Stimulated activated CD8-positive, alpha-beta memory T cell treated with anti-CD3 and anti-CD28 coated beads, Interleukin-2, amount 100 ng/mL, for 1 hour (primary cell): ENCODE measurements around the gene CCNT2.
"Not testable (repeated sequence)": the region's sequence is repeated elsewhere in the genome, so short reads cannot be mapped to it uniquely, and the experiment has no call there.

ENCODE experiments used
- DNase-seq, 2 donors: peaks; one replicate each; pipeline ENCODE4 v3.0.0-alpha.2; 2020; ENCODE audit warnings: low read depth in 2 of 2

The CCNT2 gene

GRCh38 chr2:134919341-134920210 lies 954 bp downstream of the CCNT2 start:
- no peak for DNase-seq

- DNase-seq: no peak
Measured at GRCh38 chr2:134924912-134925311, 6.3 kb downstream of the CCNT2 start.

- DNase-seq: no peak
Measured at GRCh38 chr2:134926231-134926931, 7.8 kb downstream of the CCNT2 start.

- DNase-seq: no peak
Measured at GRCh38 chr2:134927195-134927594, 8.6 kb downstream of the CCNT2 start.

- no peak for DNase-seq
Measured at GRCh38 chr2:134932864-134933526, 14.4 kb downstream of the CCNT2 start.

GRCh38 chr2:134933732-134934131 lies 15.1 kb downstream of the CCNT2 start:
- no peak for DNase-seq

- DNase-seq: no peak
Measured at GRCh38 chr2:134934150-134934549, 15.5 kb downstream of the CCNT2 start.

- DNase-seq: no peak
Measured at GRCh38 chr2:134934641-134935040, 16.0 kb downstream of the CCNT2 start.

- DNase-seq: no peak
Measured at GRCh38 chr2:134936691-134937090, 18.1 kb downstream of the CCNT2 start.

GRCh38 chr2:134943540-134943939 lies 24.9 kb downstream of the CCNT2 start:
- no peak for DNase-seq

GRCh38 chr2:134944975-134945374 lies 26.4 kb downstream of the CCNT2 start:
- no peak for DNase-seq

GRCh38 chr2:134946073-134946472 lies 27.5 kb downstream of the CCNT2 start:
- no peak for DNase-seq

- no peak for DNase-seq
Measured at GRCh38 chr2:134949981-134950708, 31.5 kb downstream of the CCNT2 start.

- no peak for DNase-seq
Measured at GRCh38 chr2:134950886-134951285, 32.3 kb downstream of the CCNT2 start.

GRCh38 chr2:134952608-134953007 lies 34.0 kb downstream of the CCNT2 start:
- DNase-seq: no peak

- no peak for DNase-seq
Measured at GRCh38 chr2:134954065-134954464, 35.4 kb downstream of the CCNT2 start.

- no peak for DNase-seq
Measured at GRCh38 chr2:134955744-134956143, 37.1 kb downstream of the CCNT2 start.

GRCh38 chr2:134957477-134957876 lies 38.9 kb downstream of the CCNT2 start:
- no peak for DNase-seq

GRCh38 chr2:134967166-134967565 lies 48.5 kb downstream of the CCNT2 start:
- DNase-seq: not testable (repeated sequence)

GRCh38 chr2:134973241-134974138 lies 54.9 kb downstream of the CCNT2 start:
- no peak for DNase-seq
